Fibroblast of the conjunctiva (primary cell): Measurements from ENCODE around the gene DPP10.
A peak's percentile ranks its signal among the peaks of the same experiment; 100 is the strongest.
"Not testable (repeated sequence)": the region's sequence is repeated elsewhere in the genome, so short reads cannot be mapped to it uniquely, and the experiment has no call there.

Experiments used
- DNase-seq: peaks from one replicate; pipeline ENCODE4 v3.0.0-alpha.2; 2010; ENCODE audit warnings: low read depth

DPP10 gene

DNA sequence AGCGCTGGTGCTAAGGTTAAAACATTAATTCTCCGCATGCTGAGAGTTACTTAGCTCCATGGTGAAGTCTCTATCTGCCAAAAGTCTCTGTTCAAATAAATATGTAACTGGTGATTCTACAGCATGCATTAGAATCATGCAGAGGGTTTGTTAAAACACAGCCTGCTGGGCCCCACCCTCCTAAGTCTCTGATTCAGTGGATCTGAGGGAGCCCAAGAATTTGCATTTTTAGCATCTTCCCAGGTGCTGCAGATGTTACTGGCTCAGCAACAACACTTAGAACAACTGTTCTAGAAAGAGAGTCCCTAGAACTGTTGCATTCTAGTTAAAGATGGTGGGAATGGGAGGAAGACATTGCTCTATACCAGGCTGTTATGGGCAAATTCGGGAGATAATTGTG, 73.4 kb downstream of the DPP10 start:
- no peak for DNase-seq

DNA sequence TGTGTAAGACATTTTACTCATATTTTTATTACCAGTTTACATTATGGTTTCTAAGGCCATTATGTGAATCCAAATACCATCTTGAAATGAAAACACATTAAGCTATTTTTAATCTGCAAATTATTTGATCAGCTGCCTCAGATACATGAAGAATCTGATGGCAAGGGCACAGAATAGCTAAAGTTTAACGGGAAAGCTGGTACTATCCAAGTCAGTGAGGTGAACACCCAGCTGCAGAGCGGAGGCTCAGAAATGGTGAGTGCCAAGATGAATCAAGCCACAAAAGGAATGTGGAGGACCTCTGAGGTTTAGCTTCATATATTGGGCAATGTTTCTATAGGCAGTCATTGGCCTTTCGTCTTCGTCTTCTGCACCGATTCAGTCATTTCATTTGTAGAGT, 75.1 kb downstream of the DPP10 start:
- DNase-seq: no peak

DNA sequence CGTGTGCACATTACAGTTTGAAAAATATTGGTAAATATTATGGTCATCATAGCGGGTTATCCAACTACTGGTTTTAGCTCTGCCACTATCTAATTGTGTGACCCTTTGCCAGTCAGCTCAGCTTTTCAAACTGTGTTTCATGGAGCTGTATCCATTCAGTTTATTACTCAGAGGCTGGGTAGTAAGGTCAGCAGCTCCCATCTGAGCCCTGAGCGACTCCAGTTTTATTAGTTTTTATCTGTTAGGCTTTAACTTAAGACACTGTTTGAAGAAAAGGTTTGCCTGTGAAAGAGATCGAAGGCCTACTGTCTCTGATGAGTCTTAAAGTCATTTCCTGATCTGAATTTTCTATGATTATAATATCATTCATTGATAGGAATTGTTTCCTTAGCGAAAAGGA, 76.3 kb downstream of the DPP10 start:
- DNase-seq: no peak

DNA sequence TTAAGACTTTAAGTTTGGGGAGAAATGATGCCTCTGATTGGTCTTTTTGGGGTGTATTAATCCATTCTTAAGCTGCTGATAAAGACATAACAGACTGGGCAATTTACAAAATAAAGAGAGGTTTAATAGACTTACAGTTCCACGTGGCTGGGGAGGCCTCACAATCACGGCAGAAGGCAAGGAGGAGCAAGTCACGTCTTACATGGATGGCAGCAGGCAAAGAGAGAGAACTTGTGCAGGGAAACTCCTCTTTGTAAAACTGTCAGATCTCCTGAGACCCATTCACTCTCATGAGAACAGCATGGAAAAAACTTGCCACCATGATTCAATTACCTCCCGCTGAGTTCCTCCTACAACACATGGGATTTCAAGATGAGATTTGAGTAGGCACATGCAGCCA, 80.2 kb downstream of the DPP10 start:
- not testable (repeated sequence) for DNase-seq

GRCh38 chr2:114525955-114526354, 83.5 kb downstream of the DPP10 start:
- no peak for DNase-seq

DNA sequence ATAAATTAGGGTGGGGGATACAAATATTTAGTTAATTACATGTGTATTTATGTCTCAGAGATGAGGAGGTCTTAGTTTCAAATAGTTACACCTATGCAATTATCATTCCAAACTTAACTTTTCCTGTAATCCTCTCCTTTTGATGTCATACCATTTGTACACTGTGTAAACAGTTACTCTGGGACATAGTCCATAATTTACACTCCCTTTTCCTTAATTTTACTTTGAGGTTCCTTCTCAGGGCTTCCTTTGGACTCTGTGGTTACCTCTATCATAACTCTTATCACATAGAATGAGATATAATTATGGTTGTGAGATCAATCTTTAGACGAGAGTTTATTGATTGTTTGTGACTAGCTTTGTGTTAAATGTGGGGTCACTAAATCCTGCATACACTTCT, 84.4 kb downstream of the DPP10 start:
- DNase-seq: no peak

- no peak for DNase-seq
Observed at GRCh38 chr2:114527330-114527983, 85.0 kb downstream of the DPP10 start.

- no peak for DNase-seq
Observed at GRCh38 chr2:114534116-114535084, 92.0 kb downstream of the DPP10 start.

- no peak for DNase-seq
Observed at GRCh38 chr2:114537777-114538176, 95.3 kb downstream of the DPP10 start.

- DNase-seq: no peak
Observed at GRCh38 chr2:114542695-114543094, 100.3 kb downstream of the DPP10 start.

DNA sequence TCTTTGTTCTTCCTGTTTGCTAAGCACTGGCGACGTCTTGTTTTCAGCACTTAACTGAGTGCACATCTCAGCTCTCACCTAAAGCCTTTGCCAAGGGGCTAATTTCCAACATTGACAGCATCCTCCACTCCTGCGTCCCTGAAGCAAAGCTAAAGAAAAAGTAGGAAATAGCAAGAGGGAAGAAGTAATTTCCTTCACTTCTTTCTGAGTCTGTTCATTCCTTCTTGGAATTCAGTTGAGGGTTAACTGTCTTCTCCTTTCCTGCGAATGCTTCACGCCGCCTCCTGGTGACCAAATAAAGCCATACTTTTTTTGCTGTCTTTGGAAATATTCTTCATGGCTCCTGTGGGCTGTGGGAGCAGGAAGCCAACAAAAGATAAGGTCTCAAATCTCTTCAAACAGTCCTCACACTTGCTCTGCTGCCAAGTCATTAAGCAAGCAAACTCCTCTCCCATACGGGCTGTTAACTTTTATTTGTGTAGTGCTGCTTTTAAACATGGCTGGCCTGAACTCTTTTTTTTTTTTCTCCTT, 100.9 kb downstream of the DPP10 start:
- no peak for DNase-seq

DNA sequence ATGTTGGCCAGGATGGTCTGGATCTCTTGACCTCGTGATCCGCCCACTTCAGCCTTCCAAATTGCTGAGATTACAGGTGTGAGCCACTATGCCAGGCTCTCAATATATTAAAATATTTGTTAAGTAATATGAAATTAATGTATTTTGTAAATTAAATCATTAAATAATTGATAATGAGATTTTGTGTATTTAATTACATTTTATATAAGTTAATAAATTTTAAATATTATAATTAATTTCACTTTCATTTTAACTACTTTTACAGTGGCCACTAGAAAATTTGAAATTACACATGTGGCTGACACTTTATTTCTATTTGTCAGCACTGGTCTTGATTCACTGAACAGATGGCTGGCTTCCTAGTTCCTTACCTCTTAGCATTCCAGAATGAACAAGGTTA, 102.6 kb downstream of the DPP10 start:
- no peak for DNase-seq

GRCh38 chr2:114546531-114546930, 104.1 kb downstream of the DPP10 start:
- no peak for DNase-seq

- DNase-seq: no peak
Observed at GRCh38 chr2:114548151-114548550, 105.7 kb downstream of the DPP10 start.

- no peak for DNase-seq
Observed at GRCh38 chr2:114550364-114550763, 107.9 kb downstream of the DPP10 start.

GRCh38 chr2:114550895-114551793, 108.7 kb downstream of the DPP10 start:
- DNase-seq: peak; percentile 3

DNA sequence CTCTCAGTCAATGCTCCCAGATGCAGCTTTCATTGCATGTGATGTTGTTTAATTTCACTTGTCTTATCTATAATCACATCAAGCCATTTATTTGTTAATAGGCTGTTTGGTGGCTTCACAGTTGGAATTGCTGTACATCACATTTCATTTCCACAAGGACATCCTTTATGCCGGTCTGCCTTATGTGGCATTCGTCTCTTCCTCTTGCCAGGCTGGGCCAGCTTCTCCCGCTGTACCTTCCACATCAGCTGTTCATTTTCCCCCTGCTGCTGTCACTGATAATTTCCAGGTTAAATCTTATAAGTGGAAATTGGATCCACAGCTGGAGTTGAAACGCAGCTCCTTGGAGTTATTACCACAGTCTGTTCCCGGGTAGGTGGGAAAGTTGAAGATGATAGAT, 110.6 kb downstream of the DPP10 start:
- no peak for DNase-seq

DNA sequence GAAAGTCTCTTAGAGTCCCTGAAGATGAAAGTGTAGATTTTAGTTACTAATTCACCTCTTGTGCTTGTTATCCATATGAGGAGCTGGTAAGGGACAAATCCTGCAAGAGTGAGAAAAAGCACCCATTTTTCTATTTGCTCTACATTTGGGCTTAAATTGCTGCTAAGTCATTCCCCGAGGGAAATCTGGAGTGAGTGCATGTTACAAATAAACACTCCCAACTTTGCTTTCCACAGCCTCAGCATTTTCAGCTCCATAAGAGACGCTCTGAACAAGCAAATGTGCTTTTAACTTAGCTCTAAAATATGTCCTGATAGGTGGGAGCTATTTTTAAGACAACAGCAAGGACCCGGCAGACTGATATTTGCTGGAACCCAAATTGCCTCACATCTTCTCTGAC, 126.7 kb downstream of the DPP10 start:
- DNase-seq: no peak

DNA sequence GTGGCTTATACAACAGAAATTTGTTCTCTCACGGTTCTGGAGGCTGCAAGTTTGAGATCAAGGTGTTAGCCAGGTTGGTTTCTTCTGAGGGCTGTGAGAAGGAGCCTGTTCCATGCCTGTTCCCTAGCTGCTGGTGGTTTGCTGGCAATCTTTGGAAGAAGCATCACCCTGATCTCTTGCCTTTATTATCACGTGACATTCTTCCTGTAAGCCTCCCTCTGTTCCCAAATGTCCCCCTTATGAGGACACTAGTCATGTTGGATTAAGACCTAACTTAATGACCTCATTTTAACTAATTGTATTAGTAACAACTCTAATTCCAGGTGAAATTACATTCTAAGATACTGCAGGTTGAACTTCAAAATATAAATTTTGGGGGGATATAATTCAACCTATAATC, 135.2 kb downstream of the DPP10 start:
- DNase-seq: no peak

GRCh38 chr2:114579542-114579941, 137.1 kb downstream of the DPP10 start:
- no peak for DNase-seq

DNA sequence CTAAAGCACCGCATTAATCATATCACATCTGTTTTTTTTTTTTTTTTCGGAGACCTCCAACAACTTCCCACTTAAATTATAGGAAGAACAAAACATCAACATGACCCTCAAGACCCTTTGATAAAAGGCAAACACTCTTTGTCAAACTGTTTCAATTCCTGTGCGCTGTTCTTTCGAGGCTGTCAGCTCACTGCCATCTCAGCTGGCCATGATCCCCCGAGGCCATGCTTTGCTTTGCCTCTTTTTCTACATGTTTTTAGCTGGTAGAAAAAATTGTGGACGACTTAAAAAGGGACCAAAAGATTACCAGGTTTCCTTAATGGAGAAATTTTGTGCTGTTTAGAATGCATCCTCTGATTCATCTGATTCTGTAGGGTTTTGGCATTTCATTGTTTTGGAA, 138.2 kb downstream of the DPP10 start:
- DNase-seq: no peak

GRCh38 chr2:114598329-114598728, 155.9 kb downstream of the DPP10 start:
- no peak for DNase-seq
